Heart left ventricle (tissue), 16 donors: Measurements from ENCODE around the gene TMC5. TPM values are rescaled to one million over a fixed set of nuclear protein-coding genes. Genes with fewer than 3 reads are reported as not detected.

ENCODE experiments used
- ATAC-seq, 4 donors: fragments of 200-7000 bp; cut with Tn5 transposase; one replicate each; pipeline ENCODE4 v1.9.1; 2020 to 2022; ENCODE audit warnings: moderate library complexity in 4 of 4, mild to moderate bottlenecking in 3 of 4, moderate number of reproducible peaks in 1 of 4
- DNase-seq, 5 donors: peaks; one replicate each; pipeline ENCODE4 v3.0.0-alpha.2; 2020
- H3K27ac ChIP-seq, 12 donors: fragments of 200-600 bp; sonication (generic) in 4 of 12; one replicate each; pipeline versions ENCODE4 v1.5.0 to v1.8.0; 2016 to 2022; ENCODE audit warnings: mild to moderate bottlenecking in 2 of 12
- H3K27me3 ChIP-seq, 9 donors: fragments of 200-600 bp; sonication (generic) in 2 of 9; one replicate each; pipeline versions ENCODE4 v1.5.1 to v1.8.0; 2016 to 2022; ENCODE audit warnings: mild to moderate bottlenecking in 3 of 9
- H3K36me3 ChIP-seq, 9 donors: fragments of 200-600 bp; sonication (generic) in 2 of 9; one replicate each; pipeline versions ENCODE4 v1.5.0 to v1.8.0; 2018 to 2022; ENCODE audit warnings: mild to moderate bottlenecking in 2 of 9
- H3K4me1 ChIP-seq, 12 donors: fragments of 200-600 bp; sonication (generic) in 4 of 12; one replicate each; pipeline versions ENCODE4 v1.5.0 to v1.8.0; 2016 to 2022; ENCODE audit warnings: mild to moderate bottlenecking in 3 of 12
- H3K4me3 ChIP-seq, 12 donors: fragments of 200-600 bp; sonication (generic) in 4 of 12; one replicate each; pipeline versions ENCODE4 v1.5.0 to v1.8.0; 2017 to 2022; ENCODE audit warnings: mild to moderate bottlenecking in 9 of 12, moderate library complexity in 4 of 12
- H3K9me3 ChIP-seq, 12 donors: fragments of 200-600 bp; sonication (generic) in 4 of 12; one replicate each; pipeline versions ENCODE4 v1.5.0 to v1.8.0; 2016 to 2022; ENCODE audit warnings: mild to moderate bottlenecking in 1 of 12
- POLR2A ChIP-seq, 2 donors: fragments of 450-650 bp; IDR thresholded peaks; one replicate each; pipeline ENCODE4 v1.6.1; 2017; ENCODE audit warnings: antibody characterized with exemption in 2 of 2, mild to moderate bottlenecking in 2 of 2, moderate library complexity in 2 of 2
- WGBS, 4 donors: extraction: QIAGEN DNeasy Blood & Tissue Kit in 2 of 4; methylation state at CpG; one replicate each; pipeline versions ENCODE4 v1.1.5 to v1.1.7; 2013 to 2018; 5-methylcytosine and 5-hydroxymethylcytosine counted together
- intact Hi-C, 10 donors: fragments of 100-400 bp; cut with DNase I; formaldehyde crosslinking; loops; one replicate each; pipeline versions ENCODE4 v1.11.1 to v1.14.2; 2022
- polyA plus RNA-seq, 2 donors: library from polyadenylated mRNA; stranded (reverse); fragments of 200-250 nt; gene quantifications; one replicate each; pipeline ENCODE4 v1.2.3, GENCODE V29; 2013
- total RNA-seq, 9 donors: library from RNA; depleted of rRNA in 2 of 9; stranded (reverse); fragments of >200 nt in 2 of 9; fragmentation: NEBNext Ultra II Directional in 3 of 9; extraction: Animal tissue kit (Norgen Biotek cat#: 25700) in 3 of 9; gene quantifications; one replicate each; pipeline versions ENCODE4 v1.1.0 to v1.2.4, GENCODE V29; 2016 to 2023
- TF ChIP-seq, protein P1 (sequence below), 12 donors: fragments of 200-600 bp; sonication (generic) in 4 of 12; IDR thresholded peaks; one replicate each; pipeline versions ENCODE4 v1.5.0 to v1.8.0; 2018 to 2022; ENCODE audit warnings: antibody characterized with exemption in 12 of 12, mild to moderate bottlenecking in 5 of 12
- donor health status: ischemic (EF 13 %, LVEDD 7.1; RV severe dilation, severe dysfunction).
- donor health status: healthy with polysubstance abuse.
- donor health status: DM: no; HTN: yes; CAD: no.
- donor health status: DM: no; HTN: no; CAD: no.
- donor health status: ischemic (EF 25% LVEDD 6.9; RV normal size, moderate dysfunction).
- donor health status: ischemic (EF 25% LVEDD 5.7; RV mildly dilated, moderate dysfunction).
- donor health status: healthy.
- donor health status: DM: yes; HTN: yes; CAD: no.
- donor health status: ischemic (EF 35%, LVEDD 5.7; RV mildly dilated, moderate dysfunction).
- donor health status: nonischemic (EF 11% LVEDD 7.7; RV severe dilation, severe dysfunction).
- donor health status: DM: yes; HTN: yes; CAD: no.
- donor health status: PGD.
- donor health status: ischemic (EF 29% LVEDD 5.4; RV normal size, mild dysfunction).
- donor health status: nonischemic (EF 23%, LVEDD 6.1; RV moderate dilation, normal function).

TMC5 gene
- total and polyA plus RNA-seq, 11 donors = 1.8 TPM; not detected in 10

DNA sequence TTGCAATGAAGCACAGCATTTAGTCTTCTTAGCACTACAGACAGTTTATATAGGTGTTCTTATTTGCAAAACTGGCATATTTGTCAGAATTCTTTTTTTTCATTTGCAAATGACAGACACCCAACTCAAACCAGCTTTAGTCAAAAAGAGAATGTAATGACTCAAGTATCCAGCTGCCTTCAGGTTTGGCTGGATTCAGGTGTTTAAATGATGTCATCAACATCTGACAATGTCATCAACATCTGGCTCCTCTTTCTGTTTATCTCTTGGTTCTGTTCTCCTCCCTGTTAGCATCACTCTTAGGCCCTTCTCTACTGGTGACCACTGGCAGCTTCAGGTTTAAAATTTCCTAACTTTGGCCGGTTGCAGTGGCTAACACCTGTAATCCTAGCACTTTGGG is 18.9 kb downstream of the TMC5 start:
- no peaks in the 10 kb centered on the region for H3K9me3 ChIP-seq
- no peak overlapping the region for H3K27ac ChIP-seq
- TF ChIP-seq, protein P1, sequence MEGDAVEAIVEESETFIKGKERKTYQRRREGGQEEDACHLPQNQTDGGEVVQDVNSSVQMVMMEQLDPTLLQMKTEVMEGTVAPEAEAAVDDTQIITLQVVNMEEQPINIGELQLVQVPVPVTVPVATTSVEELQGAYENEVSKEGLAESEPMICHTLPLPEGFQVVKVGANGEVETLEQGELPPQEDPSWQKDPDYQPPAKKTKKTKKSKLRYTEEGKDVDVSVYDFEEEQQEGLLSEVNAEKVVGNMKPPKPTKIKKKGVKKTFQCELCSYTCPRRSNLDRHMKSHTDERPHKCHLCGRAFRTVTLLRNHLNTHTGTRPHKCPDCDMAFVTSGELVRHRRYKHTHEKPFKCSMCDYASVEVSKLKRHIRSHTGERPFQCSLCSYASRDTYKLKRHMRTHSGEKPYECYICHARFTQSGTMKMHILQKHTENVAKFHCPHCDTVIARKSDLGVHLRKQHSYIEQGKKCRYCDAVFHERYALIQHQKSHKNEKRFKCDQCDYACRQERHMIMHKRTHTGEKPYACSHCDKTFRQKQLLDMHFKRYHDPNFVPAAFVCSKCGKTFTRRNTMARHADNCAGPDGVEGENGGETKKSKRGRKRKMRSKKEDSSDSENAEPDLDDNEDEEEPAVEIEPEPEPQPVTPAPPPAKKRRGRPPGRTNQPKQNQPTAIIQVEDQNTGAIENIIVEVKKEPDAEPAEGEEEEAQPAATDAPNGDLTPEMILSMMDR (IDR thresholded peaks at IDR 0.05) = no peak
- no peak for TF ChIP-seq POLR2A (IDR thresholded peaks at IDR 0.05)
- intact Hi-C loops = no loop called here
- DNase-seq = no peak
- 38 to 100% (median 74%) methylated on average over 1 of the region's 1 CpG for WGBS, 4 donors
- peaks cover 0 to 4% (median 0%) of the 10 kb centered on the region in 9 donors for H3K27me3 ChIP-seq
- no peaks in the 10 kb centered on the region for H3K36me3 ChIP-seq
- no peak for ATAC-seq
- H3K4me3 ChIP-seq = no peak overlapping the region
- no peaks in the 10 kb centered on the region for H3K4me1 ChIP-seq

DNA sequence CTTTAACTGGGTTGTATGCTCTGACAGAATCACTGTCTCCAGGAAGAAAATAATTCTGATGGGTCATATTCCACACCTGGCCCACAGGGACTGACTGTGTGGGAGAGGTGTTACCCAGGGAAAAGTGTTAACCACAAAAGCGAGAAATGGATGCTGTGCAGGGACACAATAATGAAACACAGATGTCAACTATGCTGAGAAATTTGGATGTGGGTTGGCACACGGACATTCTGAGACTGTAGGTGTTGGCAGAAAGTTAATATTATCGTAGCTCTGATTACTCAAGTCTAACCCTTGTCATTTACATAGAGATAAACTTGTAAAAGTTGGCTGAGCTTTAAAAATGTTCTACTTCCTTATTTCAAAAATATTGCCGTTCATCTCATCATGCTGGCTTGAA is 19.6 kb downstream of the TMC5 start:
- ATAC-seq (no peak), DNase-seq (no peak)
- Histone ChIP-seq H3K27me3 (peaks cover 0 to 4% (median 0%) of the 10 kb centered on the region in 9 donors), H3K4me1 (no peaks in the 10 kb centered on the region), H3K4me3 (no peak overlapping the region), H3K36me3 (no peaks in the 10 kb centered on the region), H3K27ac (no peak overlapping the region), H3K9me3 (no peaks in the 10 kb centered on the region)
- WGBS, 4 donors = 47 to 67% (median 59%) methylated on average over 4 of the region's 4 CpGs
- intact Hi-C loops = no loop called here
- no peak for TF ChIP-seq POLR2A (IDR thresholded peaks at IDR 0.05)
- TF ChIP-seq, protein P1 (IDR thresholded peaks at IDR 0.05) = no peak

DNA sequence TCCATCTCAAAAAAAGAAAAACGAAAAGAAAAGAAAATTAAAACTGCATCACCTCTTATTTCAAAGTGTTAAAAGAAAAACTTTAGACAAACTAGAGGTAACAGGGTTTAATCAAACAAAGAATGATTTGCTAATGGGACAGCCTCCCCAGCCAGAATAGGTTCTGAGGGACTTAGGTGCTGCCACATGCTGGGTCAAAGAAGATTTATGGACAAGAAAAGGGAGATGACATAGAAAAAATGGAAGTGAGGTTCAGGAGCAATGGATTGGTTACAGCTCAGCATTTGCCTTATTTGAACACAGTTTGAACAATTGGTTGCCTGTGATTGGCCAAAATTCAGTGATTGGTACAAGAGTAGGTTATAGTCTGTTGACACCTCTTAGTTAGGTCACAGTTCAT is 21.1 kb downstream of the TMC5 start:
- TF ChIP-seq POLR2A (IDR thresholded peaks at IDR 0.05) = no peak
- TF ChIP-seq, protein P1 (IDR thresholded peaks at IDR 0.05) = no peak
- ATAC-seq (no peak), DNase-seq (no peak)
- Histone ChIP-seq H3K36me3 (no peaks in the 10 kb centered on the region), H3K4me3 (no peak overlapping the region), H3K27ac (no peak overlapping the region), H3K4me1 (no peaks in the 10 kb centered on the region), H3K9me3 (no peaks in the 10 kb centered on the region), H3K27me3 (peaks cover 0 to 8% (median 0%) of the 10 kb centered on the region in 9 donors)
- 55 to 68% (median 66%) methylated on average over 1 of the region's 1 CpG for WGBS, 4 donors
- intact Hi-C loops = no loop called here

DNA sequence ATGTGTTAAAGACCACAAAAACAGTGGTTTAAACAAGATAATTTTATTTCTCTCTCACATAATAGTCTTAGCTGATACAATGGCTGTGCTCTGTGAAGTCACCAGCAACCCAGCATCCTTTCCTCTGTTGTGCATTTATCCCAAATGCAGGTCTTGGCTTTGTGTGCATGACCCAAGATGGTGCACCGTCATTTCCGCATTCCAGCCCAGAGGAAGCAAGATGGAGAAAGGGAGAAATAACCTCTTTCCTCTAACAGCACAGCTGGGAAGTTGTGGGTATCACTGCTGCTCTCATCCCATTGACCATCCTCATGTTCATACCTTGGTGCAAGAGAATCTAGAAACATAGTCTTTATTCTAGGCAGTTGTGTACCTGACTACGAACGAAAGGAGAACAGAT is 21.8 kb downstream of the TMC5 start:
- intact Hi-C loops = no loop called here
- peaks cover 0 to 9% (median 0%) of the 10 kb centered on the region in 9 donors for H3K27me3 ChIP-seq
- no peak for ATAC-seq
- H3K4me3 ChIP-seq = no peak overlapping the region
- no peak overlapping the region for H3K27ac ChIP-seq
- H3K4me1 ChIP-seq = no peaks in the 10 kb centered on the region
- TF ChIP-seq, protein P1 (IDR thresholded peaks at IDR 0.05) = no peak
- TF ChIP-seq POLR2A (IDR thresholded peaks at IDR 0.05) = no peak
- 76 to 92% (median 84%) methylated on average over 4 of the region's 4 CpGs for WGBS, 4 donors
- H3K9me3 ChIP-seq = no peaks in the 10 kb centered on the region
- DNase-seq = no peak
- H3K36me3 ChIP-seq = no peaks in the 10 kb centered on the region
